Retinal pigment epithelial cell (primary cell): Measurements from ENCODE around the gene UVRAG.

ENCODE experiments used
- DNase-seq: peaks from one replicate; pipeline ENCODE4 v3.0.0-alpha.2; 2010; ENCODE audit warnings: low read depth
- H3K4me3 ChIP-seq: 2 replicates; pipeline ENCODE4 v1.5.1; 2011; ENCODE audit warnings: mild to moderate bottlenecking, low read length, control low read depth, moderate library complexity
- TF ChIP-seq, protein P1 (sequence below): conservative IDR thresholded peaks from 2 replicates; pipeline ENCODE4 v1.5.1; 2011; ENCODE audit warnings: low read depth, low read length, control low read depth, inconsistent platforms

The UVRAG gene

DNA sequence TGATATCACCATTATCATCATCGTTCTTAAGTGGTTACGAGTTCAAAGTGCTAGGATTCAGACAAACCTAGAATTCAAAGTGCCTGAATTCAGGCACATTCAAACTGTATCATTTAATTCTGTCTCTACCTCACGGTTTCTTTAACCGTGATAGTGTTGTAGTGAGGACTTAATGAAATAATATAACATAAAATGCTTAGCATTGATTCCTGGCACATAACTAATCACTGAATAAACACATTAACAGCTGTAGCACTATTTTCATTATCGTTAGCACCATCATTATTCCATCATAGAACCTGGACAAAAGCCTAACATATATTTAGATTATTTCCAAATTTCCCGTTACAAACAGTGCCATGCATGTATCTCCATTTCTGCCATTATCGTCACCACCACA, 289.3 kb downstream of the UVRAG start:
- DNase-seq = no peak
- no peak overlapping the region for H3K4me3 ChIP-seq
- TF ChIP-seq, protein P1, sequence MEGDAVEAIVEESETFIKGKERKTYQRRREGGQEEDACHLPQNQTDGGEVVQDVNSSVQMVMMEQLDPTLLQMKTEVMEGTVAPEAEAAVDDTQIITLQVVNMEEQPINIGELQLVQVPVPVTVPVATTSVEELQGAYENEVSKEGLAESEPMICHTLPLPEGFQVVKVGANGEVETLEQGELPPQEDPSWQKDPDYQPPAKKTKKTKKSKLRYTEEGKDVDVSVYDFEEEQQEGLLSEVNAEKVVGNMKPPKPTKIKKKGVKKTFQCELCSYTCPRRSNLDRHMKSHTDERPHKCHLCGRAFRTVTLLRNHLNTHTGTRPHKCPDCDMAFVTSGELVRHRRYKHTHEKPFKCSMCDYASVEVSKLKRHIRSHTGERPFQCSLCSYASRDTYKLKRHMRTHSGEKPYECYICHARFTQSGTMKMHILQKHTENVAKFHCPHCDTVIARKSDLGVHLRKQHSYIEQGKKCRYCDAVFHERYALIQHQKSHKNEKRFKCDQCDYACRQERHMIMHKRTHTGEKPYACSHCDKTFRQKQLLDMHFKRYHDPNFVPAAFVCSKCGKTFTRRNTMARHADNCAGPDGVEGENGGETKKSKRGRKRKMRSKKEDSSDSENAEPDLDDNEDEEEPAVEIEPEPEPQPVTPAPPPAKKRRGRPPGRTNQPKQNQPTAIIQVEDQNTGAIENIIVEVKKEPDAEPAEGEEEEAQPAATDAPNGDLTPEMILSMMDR = no peak

DNA sequence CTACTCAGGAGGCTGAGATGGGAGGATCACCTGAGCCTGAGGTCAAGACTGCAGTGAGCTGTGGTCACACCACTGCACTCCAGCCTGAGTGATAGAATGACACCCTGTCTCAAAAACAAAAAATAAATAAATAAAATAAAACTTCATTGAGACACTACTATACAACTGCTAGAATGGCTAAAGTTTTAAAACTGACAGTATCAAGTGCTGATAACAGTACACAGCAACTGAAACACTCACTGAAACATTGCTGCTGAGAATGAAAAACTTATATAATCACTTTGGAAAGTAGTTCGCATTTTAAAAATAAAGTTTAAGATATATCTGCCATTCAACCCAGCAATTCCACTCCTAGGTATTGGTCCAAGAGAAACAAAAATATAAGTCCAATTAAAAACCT, 290.6 kb downstream of the UVRAG start:
- TF ChIP-seq, protein P1 = no peak
- no peak overlapping the region for H3K4me3 ChIP-seq
- DNase-seq = no peak

DNA sequence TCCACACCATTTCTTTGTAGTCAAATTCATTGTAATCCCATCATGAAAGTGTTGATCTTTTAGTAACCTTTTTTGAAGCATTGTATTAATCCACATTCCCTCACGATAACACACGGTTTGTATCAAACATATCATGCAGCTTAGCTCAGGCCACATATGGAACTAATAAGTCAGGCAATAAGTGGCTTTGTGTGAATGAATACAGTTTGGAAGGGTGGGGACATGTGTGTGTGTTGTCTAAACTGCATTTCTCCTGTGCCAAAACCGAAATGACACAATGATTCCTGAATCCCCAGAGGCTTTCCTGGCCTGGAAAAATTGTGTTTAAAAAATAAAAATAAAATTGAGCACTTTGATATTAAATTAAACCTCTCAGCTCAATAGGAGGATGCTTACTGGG, 293.0 kb downstream of the UVRAG start:
- TF ChIP-seq, protein P1 = no peak
- H3K4me3 ChIP-seq = no peak overlapping the region
- DNase-seq = no peak

DNA sequence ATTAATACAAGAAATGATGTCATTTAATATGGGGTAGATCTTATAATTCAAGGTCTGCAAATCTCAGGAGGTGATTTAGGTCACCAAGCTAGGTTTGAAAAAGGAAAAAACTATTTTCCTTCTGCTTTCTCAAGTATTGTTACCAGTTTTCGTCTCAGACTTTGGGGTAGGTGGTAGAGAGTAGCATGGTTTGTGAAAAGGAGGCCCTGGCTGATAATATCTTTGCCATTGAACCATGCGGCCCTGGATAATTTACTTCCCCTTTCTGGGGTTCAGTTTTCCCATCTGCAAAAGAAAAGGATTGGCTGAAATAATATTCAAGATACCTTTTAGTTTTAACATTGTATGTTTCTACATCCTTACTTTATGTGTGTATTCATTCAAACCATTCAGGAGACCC, 299.2 kb downstream of the UVRAG start:
- TF ChIP-seq, protein P1 = no peak
- no peak for DNase-seq
- no peak overlapping the region for H3K4me3 ChIP-seq

DNA sequence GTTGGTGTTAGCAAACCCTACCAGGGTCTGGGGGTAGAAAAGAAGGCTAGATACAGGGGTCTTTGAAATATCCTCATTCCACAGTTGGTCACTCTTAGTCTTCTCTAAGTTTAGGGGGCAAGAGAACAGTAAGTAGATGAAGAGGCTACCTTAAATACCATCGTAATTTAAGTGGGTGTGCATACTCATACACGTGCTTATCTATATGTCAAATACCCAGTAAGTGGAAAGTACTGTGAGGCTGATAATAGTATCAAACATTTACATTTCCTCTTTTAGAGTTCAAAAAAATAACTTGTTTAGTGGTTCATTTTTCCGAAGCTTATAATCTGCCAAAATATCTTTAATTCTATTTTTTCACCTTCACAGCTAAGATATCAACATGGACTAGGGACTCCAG, 300.5 kb downstream of the UVRAG start:
- DNase-seq = no peak
- TF ChIP-seq, protein P1 = no peak
- no peak overlapping the region for H3K4me3 ChIP-seq

DNA sequence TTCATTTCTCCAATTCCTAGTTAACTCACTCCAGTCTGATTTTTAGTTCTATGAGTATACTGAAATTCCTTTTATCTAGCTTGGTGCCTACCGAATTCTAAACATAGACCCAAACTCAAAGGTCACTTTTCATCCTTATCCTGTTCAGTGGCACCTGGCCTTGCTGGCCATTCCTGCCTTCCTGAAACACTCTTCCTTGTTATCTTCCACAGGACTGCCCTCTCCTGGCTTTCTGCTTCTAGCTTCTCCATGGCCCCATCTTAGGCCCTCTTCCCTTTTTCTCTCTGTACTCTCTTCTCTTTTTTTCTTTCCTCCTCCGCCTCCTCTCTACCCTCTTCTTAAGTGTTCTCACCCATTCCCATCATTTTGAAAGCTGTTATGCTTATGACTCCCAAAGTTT, 304.0 kb downstream of the UVRAG start:
- TF ChIP-seq, protein P1 = no peak
- DNase-seq = no peak
- no peak overlapping the region for H3K4me3 ChIP-seq

DNA sequence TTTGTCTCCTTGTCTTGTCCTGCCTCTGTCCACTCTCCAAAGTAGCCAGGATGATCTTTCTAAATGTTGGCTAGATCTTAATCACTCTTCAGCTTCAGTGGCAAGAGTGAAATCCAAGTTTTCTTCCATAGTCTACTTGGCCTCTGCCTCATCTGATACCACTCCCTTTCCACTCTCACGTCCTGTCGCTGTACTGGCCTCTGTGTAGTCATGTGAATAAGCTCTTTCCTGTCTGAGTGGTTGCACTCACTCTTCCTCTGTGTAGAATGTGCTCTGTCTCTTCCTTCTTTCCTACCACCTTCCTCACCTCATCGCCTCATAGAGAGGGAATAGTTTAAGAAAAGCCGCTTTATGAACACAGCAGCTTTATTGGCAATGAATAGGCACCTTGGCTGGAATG, 304.8 kb downstream of the UVRAG start:
- DNase-seq = no peak
- TF ChIP-seq, protein P1 = no peak
- no peak overlapping the region for H3K4me3 ChIP-seq
